GM19239 (cell line): ENCODE measurements around the gene ITGB8.
A peak's percentile ranks its signal among the peaks of the same experiment; 100 is the strongest.

Experiments
- DNase-seq: peaks from one replicate; pipeline ENCODE4 v3.0.0; 2011; ENCODE audit warnings: low spot score; ENCODE audit not compliant: insufficient read length
- FAIRE-seq: peaks from 2 replicates; lab custom pipeline; 2011; peaks lifted over from hg19 to GRCh38; lab: Jason Lieb, UNC

Gene ITGB8

GRCh38 chr7:20306180-20306946, 24.3 kb upstream of the ITGB8 start:
- FAIRE-seq (no peak), DNase-seq (no peak)

- DNase-seq = peak; percentile 12
- FAIRE-seq = peak; percentile 84
Measured at GRCh38 chr7:20307119-20307518, 23.6 kb upstream of the ITGB8 start.

GRCh38 chr7:20307901-20308300, 22.8 kb upstream of the ITGB8 start:
- DNase-seq (no peak), FAIRE-seq (peak; percentile 4)

GRCh38 chr7:20310301-20310700, 20.4 kb upstream of the ITGB8 start:
- FAIRE-seq = peak; percentile 70
- DNase-seq = no peak

- FAIRE-seq (peak; percentile 93), DNase-seq (no peak)
Measured at GRCh38 chr7:20310963-20311742, 19.5 kb upstream of the ITGB8 start.

- peak; percentile 8 for FAIRE-seq
Measured at GRCh38 chr7:20311743-20312042, 19.0 kb upstream of the ITGB8 start.

GRCh38 chr7:20312562-20312961, 18.1 kb upstream of the ITGB8 start:
- DNase-seq (no peak), FAIRE-seq (no peak)

More at GRCh38 chr7:20311743-20312042, 19.0 kb upstream of the ITGB8 start:
- DNase-seq = no peak

GRCh38 chr7:20313626-20314025, 17.1 kb upstream of the ITGB8 start:
- no peak for FAIRE-seq
- no peak for DNase-seq

GRCh38 chr7:20314198-20314597, 16.5 kb upstream of the ITGB8 start:
- peak; percentile 79 for FAIRE-seq
- DNase-seq = no peak

- no peak for FAIRE-seq
- DNase-seq = no peak
Measured at GRCh38 chr7:20316706-20317105, 14.0 kb upstream of the ITGB8 start.

GRCh38 chr7:20317413-20317812, 13.3 kb upstream of the ITGB8 start:
- peak; percentile 64 for FAIRE-seq

GRCh38 chr7:20318933-20319332, 11.8 kb upstream of the ITGB8 start:
- DNase-seq (no peak), FAIRE-seq (peak; percentile 37)

More at GRCh38 chr7:20317413-20317812, 13.3 kb upstream of the ITGB8 start:
- no peak for DNase-seq

- DNase-seq (no peak), FAIRE-seq (no peak)
Measured at GRCh38 chr7:20320322-20320721, 10.4 kb upstream of the ITGB8 start.

- DNase-seq = no peak
- FAIRE-seq = no peak
Measured at GRCh38 chr7:20320786-20321185, 9.9 kb upstream of the ITGB8 start.

- no peak for FAIRE-seq
- no peak for DNase-seq
Measured at GRCh38 chr7:20323595-20323994, 7.1 kb upstream of the ITGB8 start.

GRCh38 chr7:20326342-20326741, 4.4 kb upstream of the ITGB8 start:
- DNase-seq (no peak), FAIRE-seq (no peak)

- DNase-seq (no peak), FAIRE-seq (no peak)
Measured at GRCh38 chr7:20327055-20327454, 3.6 kb upstream of the ITGB8 start.

- DNase-seq = no peak
- FAIRE-seq = peak; percentile 63
Measured at GRCh38 chr7:20328027-20328426, 2.7 kb upstream of the ITGB8 start.

- no peak for DNase-seq
Measured at GRCh38 chr7:20328692-20329091, 2.0 kb upstream of the ITGB8 start.

GRCh38 chr7:20329389-20330238, 1.1 kb upstream of the ITGB8 start:
- DNase-seq (peak; percentile 24), FAIRE-seq (peak; percentile 95)

More at GRCh38 chr7:20328692-20329091, 2.0 kb upstream of the ITGB8 start:
- FAIRE-seq = no peak
